Jurkat, Clone E6-1 (cell line): ENCODE results near the gene ECSIT. TPM values are rescaled to one million over a fixed set of nuclear protein-coding genes. Genes with fewer than 3 reads are reported as not detected.
"Not testable (repeated sequence)": the region's sequence is repeated elsewhere in the genome, so short reads cannot be mapped to it uniquely, and the experiment has no call there.

Experiments used
- DNase-seq: peaks from one replicate; pipeline ENCODE4 v3.0.0-alpha.2; 2011; ENCODE audit warnings: low read depth, low spot score
- H3K4me3 ChIP-seq: 2 replicates; pipeline ENCODE4 v1.5.1; 2011; ENCODE audit warnings: mild to moderate bottlenecking, low read length, control low read depth, moderate library complexity
- polyA plus RNA-seq: library from polyadenylated mRNA; unstranded; fragments of >200 nt; gene quantifications from one replicate; pipeline ENCODE4 v1.2.1, GENCODE V29; 2012; ENCODE audit warnings: missing spikeins; ENCODE audit not compliant: insufficient read length, insufficient read depth

Gene ECSIT, protein sequence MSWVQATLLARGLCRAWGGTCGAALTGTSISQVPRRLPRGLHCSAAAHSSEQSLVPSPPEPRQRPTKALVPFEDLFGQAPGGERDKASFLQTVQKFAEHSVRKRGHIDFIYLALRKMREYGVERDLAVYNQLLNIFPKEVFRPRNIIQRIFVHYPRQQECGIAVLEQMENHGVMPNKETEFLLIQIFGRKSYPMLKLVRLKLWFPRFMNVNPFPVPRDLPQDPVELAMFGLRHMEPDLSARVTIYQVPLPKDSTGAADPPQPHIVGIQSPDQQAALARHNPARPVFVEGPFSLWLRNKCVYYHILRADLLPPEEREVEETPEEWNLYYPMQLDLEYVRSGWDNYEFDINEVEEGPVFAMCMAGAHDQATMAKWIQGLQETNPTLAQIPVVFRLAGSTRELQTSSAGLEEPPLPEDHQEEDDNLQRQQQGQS
- 59.0 TPM for polyA plus RNA-seq

DNA sequence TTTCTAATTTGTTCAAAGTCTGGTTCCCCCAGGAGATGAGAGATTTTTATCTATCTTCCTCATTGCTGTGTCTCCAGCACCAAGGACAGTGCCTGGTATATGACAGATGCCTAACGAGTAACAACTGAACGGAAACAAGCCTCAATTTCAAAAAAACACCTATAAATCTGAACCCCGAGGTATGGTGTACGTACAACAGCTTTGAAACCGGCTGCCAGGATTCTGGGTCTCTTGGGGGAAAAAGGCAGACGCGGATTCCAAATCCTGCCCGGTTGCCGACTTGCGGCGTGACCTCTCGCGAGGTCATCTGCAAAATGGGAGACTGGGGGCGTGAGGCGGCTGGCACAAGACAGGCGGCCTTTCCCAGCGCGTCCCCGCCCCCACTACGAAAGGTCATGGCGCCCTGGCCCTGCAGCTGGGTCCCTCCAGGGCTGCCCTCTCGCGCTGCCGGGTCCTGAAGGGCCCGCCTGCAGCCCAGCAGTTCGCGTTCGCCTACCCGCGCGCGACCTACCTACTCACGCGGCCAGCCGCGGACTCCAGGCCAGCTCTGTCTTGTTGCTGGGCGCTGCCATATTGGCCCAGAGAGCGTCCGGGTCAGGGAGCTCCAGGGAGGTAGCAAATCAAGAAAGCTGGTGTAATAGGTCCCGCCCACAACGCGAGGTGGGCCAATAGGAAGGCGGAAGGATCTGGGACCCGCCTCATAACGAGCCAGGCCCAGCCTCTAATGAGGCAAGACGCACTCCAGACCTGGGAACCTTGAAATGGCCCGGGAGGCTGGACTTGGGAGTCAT is at the start of gene ECSIT:
Gene ECSIT, minus strand, starts transcription at position 584 of the 791 bp plus-strand sequence. CDS start 9,964 bp downstream, outside the sequence.
- DNase-seq, result peak; percentile 95
- H3K4me3 ChIP-seq, result peak within 1 kb of the TSS; percentile 89

DNA sequence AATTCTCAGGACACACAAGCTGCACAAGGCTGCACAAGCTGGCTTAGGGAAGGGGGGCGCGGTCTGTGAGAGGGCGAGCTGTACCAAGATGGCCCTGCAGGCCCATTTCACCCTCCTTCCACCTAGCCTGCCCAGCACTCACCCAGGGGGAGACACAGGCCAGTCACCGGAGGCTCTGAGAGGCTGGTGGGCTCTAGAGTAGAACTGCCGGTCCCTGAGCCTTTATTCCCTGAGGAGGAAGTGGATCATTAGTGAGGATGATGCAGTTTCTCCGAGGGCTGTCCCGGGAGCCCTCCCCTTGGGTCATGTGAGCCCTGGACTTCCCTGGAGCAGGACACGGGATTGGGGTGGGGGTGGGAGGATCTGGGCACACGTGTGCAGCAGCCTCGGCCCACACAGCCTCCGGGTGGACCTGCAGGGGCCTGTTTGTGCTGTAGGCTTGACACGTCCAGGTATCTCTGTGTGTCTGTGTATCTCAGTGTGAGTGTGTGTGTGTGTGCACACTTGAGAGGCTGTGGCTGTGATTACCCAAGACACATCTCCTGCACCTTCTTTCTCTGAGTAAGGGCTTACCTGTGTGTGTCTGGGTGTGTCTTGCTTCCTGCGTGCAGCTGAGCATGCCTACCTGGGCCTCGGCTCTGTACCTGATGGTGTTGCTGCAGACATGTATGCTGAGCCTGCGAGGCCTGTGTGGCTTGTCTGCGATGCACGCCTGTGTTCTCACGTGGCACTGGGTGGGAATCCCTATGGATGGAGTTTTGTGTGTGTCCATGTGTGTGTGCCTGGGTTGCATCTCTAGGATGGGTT is 48.7 kb upstream of the ECSIT start, which contains the start of gene ACP5:
Gene ACP5, minus strand, starts transcription at position 195 of the 807 bp plus-strand sequence. CDS start 328 bp downstream, outside the sequence.
- no peak within 1 kb of the TSS for H3K4me3 ChIP-seq
- DNase-seq, result no peak

DNA sequence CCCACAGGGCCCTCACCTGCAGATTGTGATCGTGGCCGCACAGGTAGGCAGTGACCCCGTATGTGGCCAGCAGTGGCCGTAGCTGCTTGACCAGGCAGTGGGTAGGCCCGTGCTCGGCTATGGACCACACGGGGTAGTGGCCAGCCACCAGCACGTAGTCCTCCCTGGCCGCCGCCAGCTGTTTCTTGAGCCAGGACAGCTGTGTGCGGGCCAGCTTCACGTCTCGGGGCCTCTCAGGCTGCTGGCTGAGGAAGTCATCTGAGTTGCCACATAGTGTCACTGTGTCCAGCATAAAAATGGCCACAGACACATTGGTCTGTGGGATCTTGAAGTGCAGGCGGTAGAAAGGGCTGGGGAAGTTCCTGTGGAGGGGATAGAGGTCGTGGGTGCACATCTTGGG is 47.3 kb upstream of the ECSIT start:
- no peak overlapping the region for H3K4me3 ChIP-seq

DNA sequence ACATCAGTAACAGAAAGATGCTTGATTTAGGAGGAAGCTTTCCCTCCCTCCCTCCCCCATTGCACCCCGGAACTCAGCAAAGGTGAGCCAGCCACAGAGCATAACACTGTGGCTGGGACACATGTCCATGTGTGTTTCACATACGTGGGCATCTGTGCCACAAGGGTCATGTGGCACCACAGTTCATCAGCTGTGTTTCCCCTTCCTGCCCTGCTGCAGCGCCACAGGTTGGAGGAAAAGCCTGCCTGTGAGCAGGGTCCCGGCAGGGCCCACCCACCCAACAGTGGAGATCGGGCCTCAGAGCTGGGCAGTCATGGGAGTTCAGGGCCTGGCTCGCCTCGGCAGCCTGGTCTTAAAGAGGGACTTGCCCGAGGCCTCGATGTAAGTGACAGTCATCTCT is 45.8 kb upstream of the ECSIT start:
- DNase-seq, result no peak
- H3K4me3 ChIP-seq, result no peak overlapping the region

More for the DNA sequence above, 47.3 kb upstream of the ECSIT start:
- DNase-seq, result no peak

DNA sequence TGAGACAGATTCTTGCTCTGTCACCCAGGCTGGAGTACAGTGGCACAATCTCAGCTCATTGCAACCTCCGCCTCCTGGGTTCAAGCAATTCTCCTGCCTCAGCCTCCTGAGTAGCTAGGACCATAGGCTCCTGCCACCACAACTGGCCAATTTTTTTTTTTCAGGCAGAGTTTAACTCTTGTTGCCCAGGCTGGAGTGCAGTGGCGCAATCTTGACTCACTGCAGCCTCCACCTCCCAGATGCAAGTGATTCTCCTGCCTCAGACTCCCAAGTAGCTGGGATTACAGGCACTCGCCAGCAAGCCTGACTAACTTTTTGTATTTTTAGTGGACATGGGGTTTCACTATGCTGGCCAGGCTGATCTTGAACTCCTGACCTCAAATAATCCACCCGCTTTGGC is 44.8 kb upstream of the ECSIT start:
- not testable (repeated sequence) for H3K4me3 ChIP-seq, DNase-seq

DNA sequence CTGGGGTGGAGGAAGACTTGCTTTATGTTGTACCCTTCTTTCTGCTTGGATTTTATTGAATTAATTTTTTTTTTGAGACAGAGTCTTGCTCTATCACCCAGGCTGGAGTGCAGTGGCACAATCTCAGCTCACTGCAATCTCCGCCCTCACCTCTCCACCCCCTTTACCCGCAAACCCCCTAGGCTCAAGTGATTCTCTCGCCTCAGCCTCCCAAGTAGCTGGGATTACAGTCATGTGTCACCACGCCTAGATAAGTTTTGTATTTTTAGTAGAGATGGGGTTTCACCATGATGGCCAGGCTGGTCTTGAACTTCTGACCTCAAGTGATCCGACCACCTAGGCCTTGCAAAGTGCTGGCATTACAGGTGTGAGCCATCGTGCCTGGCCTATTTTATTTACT is 44.4 kb upstream of the ECSIT start:
- DNase-seq, H3K4me3 ChIP-seq: not testable (repeated sequence)

DNA sequence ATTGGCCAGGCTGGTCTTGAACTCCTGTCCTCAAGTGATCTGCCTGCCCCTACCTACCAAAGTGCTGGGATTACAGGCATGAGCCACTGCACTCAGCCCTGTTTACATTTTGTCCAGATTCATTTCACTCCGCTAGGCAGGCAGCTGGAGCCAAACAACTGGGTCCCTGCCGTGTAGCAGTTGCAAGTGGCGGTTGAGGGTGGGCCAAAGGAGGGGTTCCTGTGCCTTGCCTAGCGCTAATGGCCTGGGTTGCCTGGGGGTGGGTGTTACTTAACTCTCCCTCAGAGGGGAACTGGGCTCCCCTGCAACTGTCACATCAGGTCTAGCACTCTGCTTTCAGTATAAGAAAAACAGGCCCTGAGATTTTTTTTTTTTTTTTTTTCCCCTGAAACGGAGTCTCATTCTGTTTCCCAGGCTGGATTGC is 41.1 kb upstream of the ECSIT start:
- no peak overlapping the region for H3K4me3 ChIP-seq
- peak; percentile 14 for DNase-seq

DNA sequence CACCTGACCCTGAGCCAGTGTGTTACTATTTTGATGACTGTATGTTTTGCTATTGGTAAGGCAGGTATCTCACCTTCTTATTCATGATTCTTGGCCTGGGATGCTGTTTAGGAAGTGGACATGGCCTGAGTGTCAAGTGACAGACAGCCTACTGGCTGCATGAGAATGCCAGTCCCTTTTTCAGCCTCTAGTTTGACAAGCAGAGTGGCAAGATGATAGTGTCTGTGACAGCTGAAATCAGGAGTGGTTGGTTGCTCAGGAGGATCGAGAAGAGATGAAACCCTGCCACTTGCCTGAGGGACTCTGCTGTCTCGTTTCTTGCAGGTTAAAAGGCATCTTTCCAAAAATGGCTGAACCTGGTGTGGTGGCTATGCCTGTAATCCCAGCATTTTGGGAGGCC is 37.2 kb upstream of the ECSIT start:
- DNase-seq, result no peak
- no peak overlapping the region for H3K4me3 ChIP-seq

DNA sequence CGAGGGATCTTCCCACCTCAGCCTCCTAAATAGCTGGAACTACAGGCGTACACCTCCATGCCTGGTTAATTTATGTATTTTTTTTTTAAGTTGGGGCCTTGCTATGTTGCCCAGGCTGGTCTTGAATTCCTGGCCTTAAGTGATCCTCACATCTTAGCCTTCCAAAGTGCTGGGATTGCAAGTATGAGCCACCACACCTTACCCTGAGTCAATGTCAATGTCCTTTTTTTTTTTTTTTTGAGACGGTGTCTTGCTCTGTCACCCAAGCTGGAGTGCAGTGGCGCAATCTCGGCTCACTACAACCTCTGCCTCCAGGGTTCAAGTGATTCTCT is 36.7 kb upstream of the ECSIT start:
- not testable (repeated sequence) for DNase-seq, H3K4me3 ChIP-seq

DNA sequence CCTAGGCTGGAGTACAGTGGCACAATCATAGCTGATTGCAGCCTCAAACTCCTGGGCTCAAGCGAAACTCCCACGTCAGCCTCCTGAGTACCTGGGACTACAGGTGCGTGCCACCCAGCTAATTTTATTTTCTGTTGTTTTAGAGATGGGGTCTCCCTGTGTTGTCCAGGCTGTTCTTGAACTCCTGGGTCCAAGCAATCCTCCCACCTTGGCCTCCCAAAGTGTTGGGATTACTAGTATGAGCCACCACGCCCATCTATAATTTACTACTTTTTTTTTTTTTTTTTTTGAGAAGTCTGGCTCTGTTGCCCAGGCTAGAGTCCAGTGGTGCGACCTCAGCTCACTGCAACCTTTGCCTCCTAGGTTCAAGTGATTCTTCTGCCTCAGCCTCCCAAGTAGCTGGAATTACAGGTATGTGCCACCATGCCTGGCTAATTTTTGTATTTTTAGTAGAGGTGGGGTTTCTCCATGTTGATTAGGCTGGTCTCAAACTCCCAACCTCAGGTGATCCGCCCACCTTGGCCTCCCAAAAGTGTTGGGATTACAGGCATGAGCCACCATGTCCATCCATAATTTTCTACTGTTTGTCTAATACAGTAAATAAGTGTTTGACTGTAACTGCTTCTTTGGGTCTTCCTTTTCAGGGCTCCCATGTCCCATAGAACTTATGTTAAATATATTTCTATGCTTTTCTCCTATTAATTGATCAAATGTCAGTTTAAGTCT is 35.3 kb upstream of the ECSIT start:
- DNase-seq, H3K4me3 ChIP-seq: not testable (repeated sequence)

DNA sequence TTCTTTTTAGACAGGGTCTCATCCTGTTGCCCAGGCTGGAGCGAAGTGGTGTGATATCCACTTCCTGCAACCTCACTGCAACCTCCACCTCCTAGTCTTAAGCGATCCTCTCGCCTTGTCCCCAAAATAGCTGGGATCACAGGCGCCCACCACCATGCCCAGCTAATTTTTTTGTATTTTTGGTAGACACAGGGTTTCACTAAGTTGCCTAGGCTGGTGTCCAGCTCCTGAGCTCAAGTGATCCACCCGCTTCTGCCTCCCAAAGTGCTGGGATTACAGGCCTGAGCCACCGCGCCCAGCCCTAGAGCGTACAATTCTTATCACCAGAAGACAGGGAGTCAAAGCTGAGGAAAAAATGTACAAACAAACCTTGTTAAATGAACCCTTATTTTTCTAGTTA is 34.6 kb upstream of the ECSIT start:
- DNase-seq, result no peak
- H3K4me3 ChIP-seq, result no peak overlapping the region

DNA sequence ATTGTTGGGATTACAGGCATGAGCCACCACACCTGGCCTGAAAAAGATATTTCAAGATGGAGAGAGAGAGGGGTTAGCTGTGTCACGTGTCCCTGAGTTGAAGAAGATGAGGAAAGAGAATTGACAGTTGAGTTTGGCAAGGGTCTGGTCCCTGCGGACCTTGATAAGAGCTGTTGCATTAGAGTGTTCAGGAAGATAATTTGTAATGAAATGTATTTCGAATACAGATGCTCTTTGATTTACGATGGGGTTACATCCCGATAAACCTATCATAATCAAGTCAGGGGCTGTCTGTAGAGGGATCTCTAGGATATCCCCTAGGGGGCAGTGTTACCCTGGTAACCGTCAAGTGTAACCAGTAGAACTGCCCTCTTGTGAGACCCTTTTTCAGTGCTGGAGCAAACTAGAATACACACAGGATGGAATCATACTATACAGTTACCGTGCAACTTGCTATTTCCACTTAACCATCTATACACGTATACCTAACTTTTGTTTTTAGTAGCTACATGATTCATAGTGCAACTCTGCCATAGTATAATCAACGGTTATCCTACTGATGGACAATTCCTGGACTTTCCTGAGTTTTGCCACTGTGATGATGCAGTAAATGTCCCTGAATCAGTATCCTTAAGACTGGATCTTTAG is 31.6 kb upstream of the ECSIT start:
- DNase-seq, result peak; percentile 88
- no peak overlapping the region for H3K4me3 ChIP-seq

DNA sequence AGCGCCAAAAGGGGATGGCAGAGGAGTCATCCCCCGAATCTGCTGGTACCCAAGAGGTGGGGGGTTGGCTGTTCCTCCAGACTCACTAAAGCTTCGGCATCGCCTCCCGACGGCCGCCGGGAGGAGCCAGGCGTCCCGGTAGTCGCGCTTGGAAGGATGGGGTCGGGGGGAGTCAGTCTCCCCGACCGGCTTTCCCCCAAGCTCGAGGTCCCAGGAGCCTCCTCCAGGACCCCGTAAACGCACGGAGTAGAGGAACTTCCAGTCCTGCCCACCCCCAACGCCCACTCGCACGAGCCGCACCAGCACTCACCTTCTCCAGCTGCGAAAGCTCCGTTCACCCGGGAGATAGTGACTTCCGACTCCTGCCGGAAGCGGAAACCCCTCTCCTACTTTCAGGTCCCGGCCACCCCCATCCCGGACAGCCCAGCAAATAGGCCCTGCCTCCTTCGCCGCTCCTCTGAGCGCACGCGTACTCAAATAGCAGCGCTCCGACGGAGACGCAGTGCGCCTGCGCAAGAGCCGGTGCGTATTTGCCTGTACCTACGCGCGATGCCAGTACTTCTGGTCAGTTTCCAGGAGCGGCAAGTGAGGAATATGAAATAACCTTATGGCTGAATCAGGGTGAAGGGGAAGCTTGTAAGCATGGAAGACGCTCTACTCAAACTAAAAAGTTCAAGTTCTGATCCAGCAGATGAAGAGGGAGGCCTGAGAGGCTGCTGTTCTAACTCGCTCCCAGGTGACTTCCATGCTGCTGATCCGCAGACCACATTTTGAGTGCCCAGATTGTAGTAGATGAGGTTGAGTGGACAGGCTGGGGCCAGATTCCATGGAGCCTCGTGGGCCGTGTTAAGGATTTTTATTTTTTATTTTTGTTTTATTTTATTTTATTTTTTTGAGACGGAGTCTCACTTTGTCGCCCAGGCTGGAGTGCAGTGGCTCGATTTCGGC is 30.2 kb upstream of the ECSIT start, which contains the start of gene ELOF1:
Gene ELOF1, minus strand, starts transcription at position 350 of the 948 bp plus-strand sequence. CDS start 4,883 bp downstream, outside the sequence.
- H3K4me3 ChIP-seq, result peak within 1 kb of the TSS; percentile 97
- peak; percentile 97 for DNase-seq

DNA sequence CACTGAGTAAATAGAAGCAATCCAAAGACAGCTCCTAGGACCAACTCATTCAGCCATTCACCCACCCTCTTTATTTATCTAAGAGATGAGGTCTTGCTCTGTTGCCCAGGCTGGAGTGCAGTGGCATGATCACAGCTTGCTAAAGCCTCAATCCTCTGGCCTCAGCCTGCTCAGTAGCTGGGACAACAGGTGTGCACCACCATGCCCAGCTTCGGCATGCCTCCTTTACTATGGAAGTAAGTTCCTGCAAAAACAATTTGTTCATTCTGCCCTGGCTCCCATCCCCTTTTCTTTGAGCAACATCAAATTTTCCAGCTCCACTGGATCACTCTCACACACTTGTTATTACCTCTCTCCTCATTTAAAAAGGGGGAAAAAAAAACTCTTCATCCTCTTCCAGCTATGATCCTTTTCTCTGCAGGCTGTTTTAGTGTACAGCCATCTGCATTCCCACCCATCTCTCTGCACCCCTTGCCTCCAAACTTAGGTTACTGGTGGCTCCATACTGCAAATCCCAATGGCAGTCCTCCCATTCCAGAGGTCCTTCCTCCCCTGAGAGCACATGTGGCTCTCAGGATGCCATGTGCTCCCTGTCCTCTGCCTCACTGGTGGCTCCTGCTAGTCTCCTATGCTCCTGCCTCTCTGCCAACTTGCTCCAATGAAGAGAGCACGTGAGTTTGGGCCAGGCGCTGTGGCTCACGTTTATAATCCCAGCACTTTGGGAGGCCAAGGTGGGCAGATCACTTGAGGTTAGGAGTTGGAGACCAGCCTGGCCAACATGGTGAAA is 27.9 kb upstream of the ECSIT start:
- no peak overlapping the region for H3K4me3 ChIP-seq

DNA sequence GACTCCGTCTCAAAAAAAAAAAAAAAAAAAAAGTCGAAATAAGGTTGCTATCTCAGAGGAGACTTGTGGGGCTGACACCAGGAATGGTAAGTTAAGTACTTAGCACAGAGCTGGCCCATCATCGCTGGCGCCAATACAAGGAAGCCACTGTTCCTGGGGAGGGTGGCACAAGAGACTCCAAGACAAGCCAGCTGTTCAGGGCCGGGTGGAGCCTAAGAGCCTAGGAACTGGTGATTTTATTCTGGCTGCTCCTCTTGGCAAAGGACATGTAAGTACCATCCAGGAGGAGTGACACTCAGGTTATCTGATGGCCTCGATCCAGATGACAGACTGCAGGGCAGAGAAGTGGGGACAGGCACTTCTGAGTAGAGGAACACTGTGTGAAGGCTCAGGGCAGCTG is 26.3 kb upstream of the ECSIT start:
- no peak for DNase-seq
- no peak overlapping the region for H3K4me3 ChIP-seq

More for the DNA sequence above, 27.9 kb upstream of the ECSIT start:
- no peak for DNase-seq

DNA sequence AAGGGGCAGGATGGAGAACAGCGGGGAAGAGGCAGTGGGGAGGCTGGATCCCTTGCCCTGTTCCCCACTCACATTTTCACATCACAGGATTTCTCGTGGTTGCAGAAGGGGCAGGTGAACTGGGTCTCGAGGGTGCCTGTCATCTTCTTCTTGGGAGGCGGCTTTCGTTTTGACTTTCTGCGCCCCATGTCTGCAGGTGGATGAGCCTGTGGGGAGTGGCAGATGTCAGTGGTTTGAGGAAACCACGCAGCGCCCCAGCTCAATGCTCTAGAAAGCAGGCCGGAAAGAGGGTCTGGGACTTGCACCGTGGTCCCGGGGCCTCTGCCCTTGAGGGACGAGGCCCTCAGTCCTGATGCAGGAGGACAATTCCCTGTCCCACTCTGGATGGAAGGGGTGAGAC is 25.2 kb upstream of the ECSIT start:
- no peak overlapping the region for H3K4me3 ChIP-seq
- DNase-seq, result no peak
